ENCODE results near the gene BTBD2.

Gene BTBD2

GRCh38 chr19:1974381-1975161 lies 40.9 kb downstream of the BTBD2 start:
- no peak overlapping the region for H3K4me3 ChIP-seq (ENCODE audit: low read depth, low read length)
- DNase-seq (ENCODE audit: low read depth): no peak
- no peak for TF ChIP-seq CTCF (IDR thresholded peaks at IDR 0.05; ENCODE audit: insufficient read depth, low read depth, low read length, missing control alignments)

DNA sequence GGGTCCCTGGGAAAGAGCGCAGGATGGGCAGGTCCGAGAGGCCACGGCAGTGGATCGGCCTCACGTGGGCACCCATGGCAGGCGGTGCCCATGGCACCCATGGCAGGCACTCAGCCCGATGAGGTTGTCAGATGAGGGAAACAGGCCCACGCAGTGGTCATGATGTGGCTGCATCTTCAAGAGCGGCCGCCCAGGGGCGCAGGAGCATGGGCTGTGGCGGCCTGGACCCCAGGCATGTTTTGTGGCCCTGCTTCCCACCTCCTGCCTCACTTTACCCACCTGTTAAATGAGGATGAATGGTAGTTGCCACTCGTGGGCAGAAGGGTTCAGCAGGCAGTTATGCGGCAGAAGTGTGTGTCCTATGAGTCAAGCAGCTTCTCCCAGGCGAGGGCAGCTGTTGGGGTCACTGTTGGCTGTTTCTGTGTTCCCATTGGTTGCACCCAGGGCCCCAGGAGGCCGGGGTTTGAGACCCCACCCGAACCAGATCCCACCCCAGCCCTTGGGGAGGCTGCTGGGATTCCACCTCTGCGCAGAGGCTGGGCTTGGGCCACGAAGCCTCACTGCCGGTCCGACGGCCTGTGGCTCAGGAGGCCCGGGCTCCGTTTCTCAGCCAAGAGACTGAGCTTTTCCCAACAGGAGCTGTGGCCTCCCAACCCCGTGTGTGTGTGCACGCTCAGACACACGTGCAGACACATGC lies 44.6 kb downstream of the BTBD2 start:
- no peak for DNase-seq (ENCODE audit: low read depth)
- H3K4me3 ChIP-seq (ENCODE audit: low read depth, low read length): no peak overlapping the region
- TF ChIP-seq CTCF (IDR thresholded peaks at IDR 0.05; ENCODE audit: insufficient read depth, low read depth, low read length, missing control alignments): no peak

DNA sequence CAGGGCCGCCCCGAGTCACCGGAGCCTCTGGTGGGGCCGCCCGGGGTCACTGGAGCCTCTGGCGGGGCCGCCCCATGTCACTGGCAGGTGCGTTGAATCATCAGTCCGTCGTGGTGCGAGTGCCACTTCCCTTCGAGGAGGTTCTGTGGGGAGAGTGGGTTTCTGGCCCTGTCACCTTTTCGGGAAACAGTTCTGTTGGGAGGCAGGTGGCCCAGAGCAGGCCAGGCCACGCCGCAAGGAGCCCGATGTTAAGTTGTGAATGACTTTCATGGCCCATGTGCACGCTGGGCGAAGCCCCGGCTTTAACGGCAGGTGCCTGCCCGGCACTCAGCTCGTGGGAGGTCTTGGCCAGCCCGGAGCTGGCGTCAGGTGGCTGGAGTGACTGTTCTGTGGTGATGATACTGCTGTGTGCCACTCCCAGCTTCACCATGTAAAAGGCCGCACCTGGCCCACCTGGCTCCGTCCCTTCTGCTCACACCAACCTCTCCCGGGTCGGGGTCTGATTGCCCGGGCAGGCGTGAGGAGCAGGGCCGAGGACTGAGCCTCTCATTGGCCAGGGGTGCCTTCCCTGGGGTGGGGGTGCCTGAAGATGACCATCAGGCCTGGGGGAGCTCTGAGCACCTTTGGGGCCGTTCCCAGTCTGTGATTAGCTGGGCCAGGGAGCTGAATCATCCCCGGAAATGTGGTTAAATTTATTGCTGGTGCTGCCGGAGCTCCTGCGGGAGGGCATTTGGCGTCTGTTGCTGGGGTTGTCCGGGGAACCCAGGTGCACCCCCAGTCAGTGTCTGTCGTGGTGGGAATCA lies 45.3 kb downstream of the BTBD2 start:
- no peak for TF ChIP-seq CTCF (IDR thresholded peaks at IDR 0.05; ENCODE audit: insufficient read depth, low read depth, low read length, missing control alignments)
- no peak for DNase-seq (ENCODE audit: low read depth)

DNA sequence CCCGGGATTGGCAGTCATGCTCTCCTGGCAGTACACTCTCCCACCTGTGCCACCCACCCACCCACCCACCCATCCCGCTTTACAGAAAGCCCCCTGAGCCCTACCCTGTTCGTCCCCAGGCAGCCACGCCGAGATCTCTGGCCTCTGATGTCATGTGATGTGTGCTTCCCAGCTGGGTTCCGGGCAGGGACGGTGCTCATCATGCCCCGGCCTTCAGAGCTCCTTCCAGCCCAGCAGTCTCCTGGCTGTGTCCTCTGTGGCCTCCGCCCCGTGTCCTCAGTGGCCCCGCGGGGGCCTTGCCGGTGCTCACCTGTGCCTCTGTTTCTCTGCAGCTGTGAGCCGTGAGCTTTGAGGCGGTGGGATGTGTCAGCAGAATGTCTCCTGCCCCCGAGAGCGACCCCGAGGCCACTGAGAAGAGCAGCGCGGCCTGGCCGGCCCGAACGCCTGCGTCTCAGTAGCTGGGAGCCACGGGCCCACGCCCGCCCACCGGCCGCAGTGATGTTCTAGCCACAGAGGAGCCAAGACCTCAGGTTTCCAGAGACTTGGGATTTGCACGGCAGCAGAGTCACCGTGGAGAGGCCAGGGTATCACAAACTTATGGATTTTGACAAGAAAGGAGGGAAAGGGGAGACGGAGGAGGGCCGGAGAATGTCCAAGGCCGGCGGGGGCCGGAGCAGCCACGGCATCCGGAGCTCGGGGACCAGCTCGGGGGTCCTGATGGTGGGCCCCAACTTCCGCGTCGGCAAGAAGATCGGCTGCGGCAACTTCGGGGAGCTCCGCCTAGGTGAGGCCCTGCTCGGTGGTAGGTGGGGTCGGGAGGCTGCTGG lies 46.1 kb downstream of the BTBD2 start:
- DNase-seq (ENCODE audit: low read depth): no peak
- TF ChIP-seq CTCF (IDR thresholded peaks at IDR 0.05; ENCODE audit: insufficient read depth, low read depth, low read length, missing control alignments): no peak
- no peak overlapping the region for H3K4me3 ChIP-seq (ENCODE audit: low read depth, low read length)

More for the DNA sequence above, 45.3 kb downstream of the BTBD2 start:
- no peak overlapping the region for H3K4me3 ChIP-seq (ENCODE audit: low read depth, low read length)

GRCh38 chr19:1968279-1969175 lies 47.0 kb downstream of the BTBD2 start:
- no peak for TF ChIP-seq CTCF (IDR thresholded peaks at IDR 0.05; ENCODE audit: insufficient read depth, low read depth, low read length, missing control alignments)
- no peak overlapping the region for H3K4me3 ChIP-seq (ENCODE audit: low read depth, low read length)
- no peak for DNase-seq (ENCODE audit: low read depth)
